ENCODE measurements around the gene AMPD2. TPM values are rescaled to one million over a fixed set of nuclear protein-coding genes. Genes with fewer than 3 reads are reported as not detected.

Gene AMPD2
- total RNA-seq, 2 experiments from 2014 or later, result 137 to 140 TPM

Other genes with a start within 250 kb of the AMPD2 start
- gene SORT1, start 221.9 kb upstream of the AMPD2 start, total RNA-seq, result under 1 TPM; 0.61 to 0.73 TPM
- 10 to 100 TPM; 30.9 to 32.6 TPM for gene PSMA5, start 193.4 kb upstream of the AMPD2 start, total RNA-seq
- not detected for gene SYPL2, start 153.3 kb upstream of the AMPD2 start, total RNA-seq
- 10 to 100 TPM; 16.8 to 19.4 TPM for gene ATXN7L2, start 135.9 kb upstream of the AMPD2 start, total RNA-seq
- gene CYB561D1, start 125.7 kb upstream of the AMPD2 start, total RNA-seq, result 10 to 100 TPM; 10.2 to 12.3 TPM
- 1 to 10 TPM; 8.6 to 9.6 TPM for gene AMIGO1, start 110.1 kb upstream of the AMPD2 start, total RNA-seq
- under 1 TPM; 0.43 to 0.86 TPM for gene GPR61, start 80.0 kb upstream of the AMPD2 start, total RNA-seq
- 1 to 10 TPM; 6.8 to 7.1 TPM for gene GNAI3, start 71.2 kb upstream of the AMPD2 start, total RNA-seq
- gene GNAT2, start 221 bp upstream of the AMPD2 start, total RNA-seq, result not detected
- 10 to 100 TPM in 1 of 2 experiments, 1 to 10 TPM in 1; 9.5 to 10.5 TPM for gene GSTM4, start 36.3 kb downstream of the AMPD2 start, total RNA-seq
- 100 to 1,000 TPM in 1 of 2 experiments, 10 to 100 TPM in 1; 94.0 to 100 TPM for gene GSTM2, start 48.2 kb downstream of the AMPD2 start, total RNA-seq
- gene GSTM1, start 68.0 kb downstream of the AMPD2 start, total RNA-seq, result 10 to 100 TPM; 11.5 to 14.0 TPM
- under 1 TPM; 0.11 to 0.54 TPM for gene GSTM5, start 92.4 kb downstream of the AMPD2 start, total RNA-seq
- gene GSTM3, start 121.2 kb downstream of the AMPD2 start, total RNA-seq, result 10 to 100 TPM; 11.6 to 12.2 TPM
- not detected for gene EPS8L3, start 144.1 kb downstream of the AMPD2 start, total RNA-seq

Data from CD8-positive, alpha-beta T cell (primary cell).